ENCODE results near the gene TMEM109.

The TMEM109 gene

DNA sequence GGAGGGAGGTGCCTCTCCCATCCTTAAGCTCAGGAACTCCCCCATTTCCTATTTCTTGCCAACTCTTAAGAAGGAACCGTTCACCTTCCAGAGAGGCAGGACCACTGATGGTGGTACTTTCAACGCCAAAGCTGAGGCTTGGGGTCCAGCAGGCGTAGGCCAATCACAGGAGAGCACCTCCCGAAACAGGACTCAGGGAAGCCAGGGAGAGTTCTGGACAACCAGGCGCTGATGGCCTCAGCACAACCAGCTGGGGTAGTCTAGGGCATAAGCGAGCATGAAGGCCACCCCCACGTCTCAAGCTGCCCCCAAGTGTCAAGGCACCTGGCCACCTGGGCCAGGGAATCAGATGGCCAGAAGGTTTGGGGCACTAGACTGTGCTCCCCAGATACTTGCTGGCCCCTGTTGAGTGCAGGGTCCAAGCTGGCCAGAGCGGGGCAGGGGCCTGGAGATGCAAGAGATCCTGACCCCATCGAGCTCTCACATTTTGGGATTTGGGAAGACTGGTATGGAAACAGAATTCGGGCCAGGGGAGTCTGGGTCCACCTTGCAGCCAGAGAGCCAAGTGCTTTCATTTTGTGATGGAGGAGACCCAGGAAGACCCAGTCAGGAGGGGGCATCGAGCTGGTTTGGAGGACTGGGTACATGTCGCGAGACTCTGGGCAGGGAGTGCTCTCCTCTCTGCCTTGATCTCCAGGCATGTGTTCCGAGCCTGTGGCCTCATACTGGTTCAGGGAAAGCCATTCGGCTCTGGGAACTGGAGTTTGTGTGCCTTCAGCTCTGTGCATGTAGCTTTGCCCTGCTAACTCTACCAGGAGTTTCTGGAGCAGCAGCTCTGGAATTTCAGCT is 58.4 kb downstream of the TMEM109 start:
- no peak for DNase-seq
